ENCODE results near the gene RNF213.

RNF213 gene

DNA sequence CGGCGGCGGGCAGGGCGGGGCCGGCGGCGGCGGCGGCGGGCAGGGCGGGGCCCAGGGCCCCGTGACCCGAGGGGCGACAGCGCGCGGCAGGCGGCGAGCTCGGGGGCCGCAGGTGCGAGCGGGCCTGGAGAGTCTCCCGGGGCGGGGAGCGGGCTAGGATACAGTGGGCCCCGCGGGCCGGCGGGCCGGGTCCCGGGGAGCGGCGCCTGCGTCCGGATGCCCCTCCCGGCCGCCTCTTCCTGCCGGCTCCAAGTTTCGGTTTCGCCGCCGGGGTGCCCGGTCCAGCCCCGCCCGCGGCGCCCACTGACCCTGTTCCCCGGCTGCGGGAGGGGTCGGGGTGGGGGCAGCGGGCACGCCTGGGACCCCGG is at the start of gene RNF213:
RNF213 (plus strand) TSS at position 62 of the 368 bp plus-strand sequence. CDS start 2,830 bp downstream, outside the sequence.
- DNase-seq, result peak; percentile 75
- H3K36me3 Mint-ChIP-seq (ENCODE audit: low read depth), result peaks cover 8% of the 10 kb centered on the region
- peaks cover 69% of the 10 kb centered on the region for H3K4me1 Mint-ChIP-seq (ENCODE audit: low read depth)

DNA sequence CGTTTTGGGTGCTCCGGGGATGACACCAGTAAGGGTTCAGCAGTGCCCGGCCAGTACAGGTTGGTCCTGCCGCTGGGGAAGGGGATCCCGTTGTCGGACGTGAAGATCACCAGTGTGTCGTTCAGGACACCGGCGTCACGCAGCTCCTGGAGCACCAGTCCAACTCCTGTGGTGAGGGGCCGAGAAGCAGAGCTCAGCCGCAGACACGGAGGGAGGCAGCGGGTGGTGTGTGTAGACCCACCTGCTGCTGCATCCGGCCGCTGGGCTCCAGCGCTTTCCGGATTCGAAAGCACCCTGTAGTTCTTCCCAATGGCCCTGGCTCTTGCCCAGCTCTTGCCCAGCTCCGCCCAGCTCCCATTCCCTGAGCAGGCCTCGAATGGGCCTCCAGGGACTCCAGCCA is 48.5 kb upstream of the RNF213 start:
- no peak for DNase-seq
- no peaks in the 10 kb centered on the region for H3K9me3 Mint-ChIP-seq
- peaks cover 87% of the 10 kb centered on the region for H3K36me3 Mint-ChIP-seq (ENCODE audit: low read depth)
- H3K27ac Mint-ChIP-seq, result no peak overlapping the region
- H3K4me3 Mint-ChIP-seq, result no peak overlapping the region
- no peaks in the 10 kb centered on the region for H3K27me3 Mint-ChIP-seq
- H3K4me1 Mint-ChIP-seq (ENCODE audit: low read depth), result peaks cover 9% of the 10 kb centered on the region

More for the DNA sequence above, at the start of gene RNF213:
- H3K4me3 Mint-ChIP-seq, result peak within 1 kb of the TSS; percentile 95
- peak within 1 kb of the TSS; percentile 100 for H3K27ac Mint-ChIP-seq
- H3K27me3 Mint-ChIP-seq, result no peaks in the 10 kb centered on the region
- no peaks in the 10 kb centered on the region for H3K9me3 Mint-ChIP-seq

- no peaks in the 10 kb centered on the region for H3K9me3 Mint-ChIP-seq
- no peaks in the 10 kb centered on the region for H3K27me3 Mint-ChIP-seq
- DNase-seq, result no peak
- H3K27ac Mint-ChIP-seq, result no peak overlapping the region
- no peak overlapping the region for H3K4me3 Mint-ChIP-seq
- peaks cover 11% of the 10 kb centered on the region for H3K4me1 Mint-ChIP-seq (ENCODE audit: low read depth)
- H3K36me3 Mint-ChIP-seq (ENCODE audit: low read depth), result peaks cover 90% of the 10 kb centered on the region
Measured at GRCh38 chr17:80212511-80212910, 48.1 kb upstream of the RNF213 start.

DNA sequence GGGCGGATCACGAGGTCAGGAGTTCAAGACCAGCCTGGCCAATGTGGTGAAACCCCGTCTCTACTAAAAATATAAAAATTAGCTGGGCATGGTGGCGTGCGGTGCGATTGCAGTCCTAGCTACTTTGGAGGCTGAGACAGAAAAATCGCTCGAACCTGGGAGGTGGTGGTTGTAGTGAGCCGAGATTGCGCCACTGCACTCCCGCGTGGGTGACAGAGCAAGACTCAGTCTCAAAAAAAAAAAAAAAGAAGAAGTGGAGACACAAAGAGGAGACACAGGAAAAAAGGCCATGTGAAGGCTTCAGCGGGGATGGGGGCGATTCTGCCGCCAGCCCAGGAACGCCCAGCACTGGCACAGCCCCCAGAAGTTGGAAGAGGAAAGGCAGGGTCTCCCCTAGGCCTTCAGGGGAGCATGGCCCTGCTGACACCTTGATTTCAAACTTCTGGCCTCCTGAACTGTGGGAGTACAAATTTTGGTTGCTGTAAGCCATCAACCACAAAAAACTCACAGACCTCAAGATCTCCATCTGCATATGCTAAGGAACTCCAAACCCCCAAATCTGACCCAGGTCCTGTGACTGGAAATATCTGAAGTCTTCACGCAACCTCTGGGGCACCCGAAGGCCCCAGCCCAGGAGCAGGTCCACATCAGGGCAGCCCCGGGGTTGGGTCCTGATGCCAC is 47.5 kb upstream of the RNF213 start:
- H3K4me1 Mint-ChIP-seq (ENCODE audit: low read depth), result peaks cover 17% of the 10 kb centered on the region
- H3K9me3 Mint-ChIP-seq, result no peaks in the 10 kb centered on the region
- peaks cover 93% of the 10 kb centered on the region for H3K36me3 Mint-ChIP-seq (ENCODE audit: low read depth)
- H3K4me3 Mint-ChIP-seq, result no peak overlapping the region
- peak overlapping the region; percentile 14 for H3K27ac Mint-ChIP-seq
- no peak for DNase-seq
- H3K27me3 Mint-ChIP-seq, result no peaks in the 10 kb centered on the region

DNA sequence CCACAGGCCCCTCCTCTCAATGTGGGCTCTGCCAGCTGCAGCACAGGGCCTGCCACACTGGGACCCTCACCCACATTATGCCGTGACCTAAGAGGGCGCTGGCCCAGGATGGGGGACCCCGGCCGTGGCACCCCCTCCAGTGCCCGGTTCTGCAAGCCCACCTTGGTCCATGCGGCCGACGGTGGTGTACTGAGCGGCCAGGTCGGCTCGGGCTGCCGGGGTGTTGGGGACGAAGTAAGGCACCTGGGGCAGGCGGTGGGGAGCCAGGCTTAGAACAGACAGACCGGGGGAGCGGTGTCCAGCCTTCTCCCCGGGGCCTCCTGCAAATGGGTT is 47.0 kb upstream of the RNF213 start:
- Mint-ChIP-seq H3K9me3 (no peaks in the 10 kb centered on the region), H3K27me3 (no peaks in the 10 kb centered on the region), H3K27ac (no peak overlapping the region), H3K36me3 (ENCODE audit: low read depth) (peaks cover 92% of the 10 kb centered on the region), H3K4me3 (no peak overlapping the region), H3K4me1 (ENCODE audit: low read depth) (peaks cover 22% of the 10 kb centered on the region)
- no peak for DNase-seq

- Mint-ChIP-seq H3K27me3 (no peaks in the 10 kb centered on the region), H3K36me3 (ENCODE audit: low read depth) (peaks cover 89% of the 10 kb centered on the region), H3K9me3 (no peaks in the 10 kb centered on the region), H3K27ac (no peak overlapping the region), H3K4me1 (ENCODE audit: low read depth) (peaks cover 28% of the 10 kb centered on the region), H3K4me3 (no peak overlapping the region)
- no peak for DNase-seq
Measured at GRCh38 chr17:80214012-80214877, 46.4 kb upstream of the RNF213 start.

- no peaks in the 10 kb centered on the region for H3K9me3 Mint-ChIP-seq
- peaks cover 90% of the 10 kb centered on the region for H3K36me3 Mint-ChIP-seq (ENCODE audit: low read depth)
- H3K27ac Mint-ChIP-seq, result no peak overlapping the region
- H3K4me1 Mint-ChIP-seq (ENCODE audit: low read depth), result peaks cover 31% of the 10 kb centered on the region
- H3K27me3 Mint-ChIP-seq, result no peaks in the 10 kb centered on the region
- no peak for DNase-seq
- H3K4me3 Mint-ChIP-seq, result no peak overlapping the region
Measured at GRCh38 chr17:80214878-80215210, 45.8 kb upstream of the RNF213 start.

DNA sequence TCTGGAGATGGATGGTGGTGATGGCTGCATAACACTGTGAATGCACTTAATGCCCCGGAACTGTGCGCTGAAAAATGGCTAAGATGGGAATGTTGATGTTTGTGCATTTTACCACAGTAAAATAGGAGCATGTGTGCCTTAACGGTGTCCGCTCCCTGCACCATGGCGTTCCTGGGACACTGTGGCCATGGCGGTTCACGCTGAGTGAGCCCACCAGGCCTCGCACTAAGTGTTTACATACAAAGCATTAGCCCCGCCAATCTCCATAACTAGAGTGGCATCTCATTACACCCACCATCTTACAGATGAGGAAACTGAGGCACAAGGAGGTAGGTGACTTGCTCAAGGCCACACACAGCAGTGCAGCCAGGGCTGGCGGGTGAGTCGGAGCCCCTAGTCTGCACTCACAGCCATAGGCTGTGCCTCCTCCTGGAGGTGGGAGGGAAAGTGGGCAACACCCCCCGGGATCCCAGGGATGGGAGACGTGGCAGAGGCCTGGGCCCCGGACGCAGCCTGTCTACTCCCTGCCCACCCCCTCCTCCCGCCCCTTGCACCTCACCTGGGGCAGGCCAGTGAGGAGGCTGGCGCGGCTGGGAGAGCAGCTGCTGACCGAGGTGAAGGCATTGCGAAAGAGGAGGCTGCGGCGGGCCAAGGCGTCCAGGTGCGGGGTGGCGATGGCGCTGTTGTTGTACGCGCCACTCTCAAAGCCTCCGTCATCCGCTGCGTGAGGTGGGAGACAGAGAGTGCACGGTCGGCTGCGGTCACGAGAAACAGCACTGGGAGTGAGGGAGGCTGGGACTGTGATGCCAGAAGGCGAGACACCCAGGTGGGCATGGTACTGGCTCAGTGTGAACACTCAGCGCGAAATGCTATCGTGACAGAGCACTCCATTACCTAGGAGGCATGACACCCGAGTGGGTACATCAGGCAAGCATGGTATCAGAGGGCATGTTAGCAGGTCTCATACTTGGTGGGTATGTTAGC is 43.9 kb upstream of the RNF213 start:
- Mint-ChIP-seq H3K4me1 (ENCODE audit: low read depth) (peaks cover 34% of the 10 kb centered on the region), H3K27me3 (no peaks in the 10 kb centered on the region), H3K27ac (peak overlapping the region; percentile 3), H3K36me3 (ENCODE audit: low read depth) (peaks cover 72% of the 10 kb centered on the region), H3K4me3 (no peak overlapping the region), H3K9me3 (no peaks in the 10 kb centered on the region)
- DNase-seq, result no peak

- Mint-ChIP-seq H3K36me3 (ENCODE audit: low read depth) (peaks cover 63% of the 10 kb centered on the region), H3K27me3 (no peaks in the 10 kb centered on the region), H3K4me3 (no peak overlapping the region), H3K27ac (peak overlapping the region; percentile 23), H3K9me3 (no peaks in the 10 kb centered on the region), H3K4me1 (ENCODE audit: low read depth) (peaks cover 34% of the 10 kb centered on the region)
- DNase-seq, result no peak
Measured at GRCh38 chr17:80217703-80218362, 42.8 kb upstream of the RNF213 start.

GRCh38 chr17:80218391-80218790 is 42.3 kb upstream of the RNF213 start:
- DNase-seq, result no peak
- Mint-ChIP-seq H3K9me3 (no peaks in the 10 kb centered on the region), H3K27me3 (no peaks in the 10 kb centered on the region), H3K27ac (peak overlapping the region; percentile 96), H3K36me3 (ENCODE audit: low read depth) (peaks cover 63% of the 10 kb centered on the region), H3K4me1 (ENCODE audit: low read depth) (peaks cover 32% of the 10 kb centered on the region), H3K4me3 (peak overlapping the region; percentile 92)

DNA sequence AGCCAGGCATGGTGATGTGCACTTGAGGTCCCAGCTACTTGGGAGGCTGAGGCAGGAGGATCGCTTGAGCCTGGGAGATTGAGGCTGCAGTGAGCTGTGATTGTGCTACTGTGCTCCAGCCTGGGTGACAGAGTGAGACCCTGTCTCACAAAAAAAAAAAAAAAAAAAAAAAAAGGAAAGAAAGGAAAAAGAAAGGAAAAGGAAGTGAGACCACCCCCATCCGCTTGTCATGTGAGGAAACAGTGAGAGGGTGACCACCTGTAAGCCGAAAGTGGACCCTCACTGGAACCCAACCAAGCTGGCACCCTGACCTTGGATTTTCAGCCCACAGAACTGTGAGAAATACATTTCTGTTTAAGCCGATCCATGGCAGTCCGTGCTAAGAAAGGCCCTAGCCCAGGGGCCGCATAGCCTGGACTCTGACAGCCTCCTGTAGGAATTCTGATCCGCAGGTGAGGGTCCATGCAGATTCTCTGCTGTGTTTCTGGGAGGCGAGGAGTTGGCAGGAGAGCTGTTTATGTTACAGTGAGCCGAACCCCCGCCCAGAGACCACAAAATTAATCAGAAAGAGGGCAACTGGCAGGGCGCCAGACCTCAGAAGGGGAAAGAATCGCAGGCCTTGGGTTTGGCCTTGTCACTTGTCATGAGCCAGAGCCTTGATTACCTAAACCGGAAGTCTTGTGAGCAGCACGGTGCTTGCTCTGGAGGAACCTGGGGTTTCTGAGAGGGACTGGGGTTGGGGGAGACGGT is 41.5 kb upstream of the RNF213 start:
- no peaks in the 10 kb centered on the region for H3K27me3 Mint-ChIP-seq
- H3K4me3 Mint-ChIP-seq, result peak overlapping the region; percentile 92
- DNase-seq, result peak; percentile 94
- H3K36me3 Mint-ChIP-seq (ENCODE audit: low read depth), result peaks cover 57% of the 10 kb centered on the region
- no peaks in the 10 kb centered on the region for H3K9me3 Mint-ChIP-seq
- H3K27ac Mint-ChIP-seq, result peak overlapping the region; percentile 96
- peaks cover 37% of the 10 kb centered on the region for H3K4me1 Mint-ChIP-seq (ENCODE audit: low read depth)

DNA sequence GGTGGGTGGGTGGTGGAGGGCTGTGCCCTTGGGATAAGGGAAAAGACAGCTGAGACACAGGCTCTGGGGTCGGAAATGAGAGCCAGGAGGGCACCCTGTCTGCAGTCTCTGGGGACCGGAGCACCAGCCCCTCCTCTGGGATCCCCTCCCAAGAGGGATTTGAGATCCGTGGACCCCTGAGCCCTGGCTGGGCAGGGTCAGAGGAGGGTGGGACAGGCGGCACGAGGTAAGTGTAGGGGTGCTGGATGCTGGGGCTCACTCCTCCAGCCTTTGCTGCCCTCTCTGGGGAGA is 40.9 kb upstream of the RNF213 start:
- no peak for DNase-seq

DNA sequence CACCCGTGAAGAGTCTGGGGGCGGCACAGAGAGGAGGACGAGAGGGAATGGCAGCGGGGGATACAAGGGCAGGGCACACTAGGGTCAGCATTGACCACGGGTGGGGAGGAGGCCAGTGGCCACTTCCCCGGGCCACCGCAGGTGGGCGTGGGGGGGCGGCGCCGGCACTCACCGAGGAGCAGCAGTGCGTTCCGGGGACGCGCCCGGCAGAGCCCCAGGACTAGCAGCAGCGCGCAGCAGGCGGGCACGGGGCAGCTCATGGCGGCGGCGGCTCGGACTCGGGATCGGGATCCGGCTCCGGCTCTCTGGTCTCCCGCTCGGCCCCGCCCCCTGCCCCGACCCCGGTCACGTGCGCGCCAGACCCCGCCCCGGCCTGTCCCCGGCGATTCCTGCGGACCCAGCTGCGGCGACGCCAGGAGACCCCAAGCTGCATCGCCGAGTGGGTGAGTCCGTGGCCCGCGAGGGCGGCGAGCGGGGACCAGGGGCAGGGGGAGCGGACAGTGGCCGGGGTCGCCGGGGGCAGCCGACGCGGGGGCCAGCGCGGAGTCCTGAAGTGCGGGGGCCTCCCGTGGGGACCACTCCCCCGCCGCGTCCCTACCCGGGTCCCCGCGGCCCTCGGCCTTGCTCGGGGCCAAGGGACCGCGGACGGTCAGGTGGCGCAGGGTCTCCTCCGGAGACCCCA is 40.5 kb upstream of the RNF213 start, which contains the start of the genes SGSH and SLC26A11:
SGSH (minus strand) TSS at position 280 of the 682 bp plus-strand sequence; CDS start at position 260, 20 bp downstream.
SLC26A11 (plus strand) TSS at position 374 of the 682 bp plus-strand sequence. CDS start 1,134 bp downstream, outside the sequence.
- no peaks in the 10 kb centered on the region for H3K9me3 Mint-ChIP-seq
- H3K36me3 Mint-ChIP-seq (ENCODE audit: low read depth), result peaks cover 47% of the 10 kb centered on the region
- peak within 1 kb of the TSS; percentile 92 for H3K4me3 Mint-ChIP-seq
- peaks cover 41% of the 10 kb centered on the region for H3K4me1 Mint-ChIP-seq (ENCODE audit: low read depth)
- H3K27me3 Mint-ChIP-seq, result no peaks in the 10 kb centered on the region
- DNase-seq, result peak; percentile 78
- peak within 1 kb of the TSS; percentile 96 for H3K27ac Mint-ChIP-seq

More for the DNA sequence above, 40.9 kb upstream of the RNF213 start:
- H3K9me3 Mint-ChIP-seq, result no peaks in the 10 kb centered on the region
- no peaks in the 10 kb centered on the region for H3K27me3 Mint-ChIP-seq
- peaks cover 52% of the 10 kb centered on the region for H3K36me3 Mint-ChIP-seq (ENCODE audit: low read depth)
- H3K4me3 Mint-ChIP-seq, result peak overlapping the region; percentile 92
- peak overlapping the region; percentile 96 for H3K27ac Mint-ChIP-seq
- H3K4me1 Mint-ChIP-seq (ENCODE audit: low read depth), result peaks cover 41% of the 10 kb centered on the region
